HG03064 (cell line): ENCODE measurements around the gene SOX3.

ENCODE experiments used
- ATAC-seq: cut with Tn5 transposase; IDR thresholded peaks from one replicate; pipeline ENCODE4 v1.9.1; 2021; ENCODE audit warnings: low read depth; ENCODE audit not compliant: unreplicated experiment

The SOX3 gene

GRCh38 chrX:140500441-140500840, 4.4 kb downstream of the SOX3 start:
- ATAC-seq = no peak

- no peak for ATAC-seq
Observed at GRCh38 chrX:140495739-140496138, 9.1 kb downstream of the SOX3 start.

DNA sequence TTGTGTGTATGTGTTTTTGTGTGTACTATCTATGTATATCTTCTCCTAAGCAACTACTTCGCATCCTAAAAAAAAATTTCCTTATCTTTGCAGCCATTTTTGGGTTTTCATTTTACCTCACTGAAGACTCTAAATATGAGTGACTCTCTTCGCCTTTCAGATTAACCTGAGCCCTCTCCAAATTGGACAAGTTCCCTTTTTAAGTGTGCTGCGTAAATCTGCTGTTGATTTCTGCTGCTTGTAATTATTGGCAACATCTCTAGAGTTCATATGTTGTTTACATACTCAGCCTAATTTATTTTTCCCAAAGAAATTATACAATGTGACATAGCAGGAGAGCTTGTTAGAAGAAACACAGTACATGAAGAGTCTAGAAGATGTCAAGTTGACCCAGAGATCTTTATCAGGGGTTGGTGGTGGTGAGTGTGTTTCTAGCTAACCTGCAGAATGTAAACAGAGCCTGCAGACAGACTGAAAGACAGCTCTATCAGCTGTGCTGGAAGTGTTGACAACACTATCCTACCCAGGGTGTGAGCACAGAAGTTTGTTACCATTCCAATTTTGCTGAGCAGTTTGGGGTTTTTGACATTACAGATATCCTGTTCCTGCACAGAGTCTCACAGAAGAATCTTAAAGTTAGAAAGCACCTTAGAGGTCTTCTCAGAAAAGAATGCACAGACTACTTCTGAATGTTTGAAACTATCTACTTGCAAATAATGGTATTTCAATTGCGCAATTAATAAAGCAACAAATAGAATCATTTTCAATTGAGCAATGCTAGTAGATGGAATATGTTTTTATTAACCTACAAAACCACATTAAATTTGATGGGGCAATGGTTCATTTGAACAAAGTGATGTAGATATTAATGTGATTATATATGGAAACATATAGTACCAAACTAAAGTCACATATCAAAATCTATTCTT, 12.5 kb downstream of the SOX3 start:
- ATAC-seq = no peak

GRCh38 chrX:140480765-140481164, 24.1 kb downstream of the SOX3 start:
- ATAC-seq = no peak

- ATAC-seq = no peak
Observed at GRCh38 chrX:140477987-140478386, 26.9 kb downstream of the SOX3 start.

DNA sequence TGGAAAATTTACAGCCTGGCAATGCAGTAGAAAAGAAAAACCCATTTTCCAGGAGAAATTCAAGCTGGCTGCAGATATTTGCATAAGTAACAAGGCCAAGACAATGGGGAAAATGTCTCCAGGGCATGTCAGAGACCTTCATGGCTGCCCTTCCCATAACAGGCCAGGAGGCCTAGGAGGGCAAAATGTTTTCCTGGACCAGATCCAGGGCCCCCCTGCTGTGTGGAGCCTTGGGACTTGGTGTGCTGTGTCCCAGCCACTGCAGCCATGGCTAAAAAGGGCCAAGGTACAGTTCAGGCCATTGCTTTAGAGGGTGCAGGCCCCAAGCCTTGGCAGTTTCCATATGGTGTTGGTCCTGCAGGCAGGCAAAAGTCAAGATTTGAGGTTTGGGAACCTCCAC, 29.8 kb downstream of the SOX3 start:
- no peak for ATAC-seq

- ATAC-seq = no peak
Observed at GRCh38 chrX:140467211-140467610, 37.7 kb downstream of the SOX3 start.
